UCSD-AML1 (cell line): Measurements from ENCODE around the gene CHTOP.
"Not testable (repeated sequence)": the region's sequence is repeated elsewhere in the genome, so short reads cannot be mapped to it uniquely, and the experiment has no call there.

Source experiments
- DNase-seq: peaks from one replicate; lab custom pipeline; 2025; ENCODE audit not compliant: unreplicated experiment; lab: John Stamatoyannopoulos, UW

Gene CHTOP

GRCh38 chr1:153659175-153659534 lies 25.3 kb downstream of the CHTOP start:
- no peak for DNase-seq

GRCh38 chr1:153659656-153660055 lies 25.8 kb downstream of the CHTOP start:
- no peak for DNase-seq

GRCh38 chr1:153661111-153661708 lies 27.3 kb downstream of the CHTOP start:
- no peak for DNase-seq

- no peak for DNase-seq
Measured at GRCh38 chr1:153662269-153662668, 28.4 kb downstream of the CHTOP start.

- no peak for DNase-seq
Measured at GRCh38 chr1:153663211-153663610, 29.3 kb downstream of the CHTOP start.

- no peak for DNase-seq
Measured at GRCh38 chr1:153667439-153667838, 33.6 kb downstream of the CHTOP start.

- not testable (repeated sequence) for DNase-seq
Measured at GRCh38 chr1:153668672-153669071, 34.8 kb downstream of the CHTOP start.

GRCh38 chr1:153669606-153670005 lies 35.7 kb downstream of the CHTOP start:
- no peak for DNase-seq

GRCh38 chr1:153670257-153670858 lies 36.5 kb downstream of the CHTOP start:
- no peak for DNase-seq

- peak; percentile 94 for DNase-seq
Measured at GRCh38 chr1:153670859-153671627, 37.2 kb downstream of the CHTOP start, which contains the start of gene ILF2. ILF2 (minus strand) TSS chr1:153670993; CDS start chr1:153670922, 71 bp downstream.

- DNase-seq: peak; percentile 68
Measured at GRCh38 chr1:153671628-153672353, 37.9 kb downstream of the CHTOP start.

- no peak for DNase-seq
Measured at GRCh38 chr1:153673511-153673910, 39.6 kb downstream of the CHTOP start.

GRCh38 chr1:153677718-153678518 lies 44.1 kb downstream of the CHTOP start:
- peak; percentile 57 for DNase-seq

- peak; percentile 30 for DNase-seq
Measured at GRCh38 chr1:153678519-153679336, 44.9 kb downstream of the CHTOP start, which contains the start of gene NPR1. NPR1 (plus strand) TSS chr1:153678688; CDS start chr1:153679109, 421 bp downstream.

- DNase-seq: no peak
Measured at GRCh38 chr1:153679337-153680119, 45.7 kb downstream of the CHTOP start.

- no peak for DNase-seq
Measured at GRCh38 chr1:153680120-153680403, 46.2 kb downstream of the CHTOP start.

GRCh38 chr1:153682730-153683129 lies 48.9 kb downstream of the CHTOP start:
- DNase-seq: no peak

- no peak for DNase-seq
Measured at GRCh38 chr1:153683854-153684253, 50.0 kb downstream of the CHTOP start.

GRCh38 chr1:153684892-153685291 lies 51.0 kb downstream of the CHTOP start:
- no peak for DNase-seq
